Esophagus muscularis mucosa (tissue), 4 donors: ENCODE results near the gene RINT1.
"Not testable (repeated sequence)": the region's sequence is repeated elsewhere in the genome, so short reads cannot be mapped to it uniquely, and the experiment has no call there.

ENCODE experiments used
- CTCF ChIP-seq, 3 experiments: fragments of 200-600 bp in 2 of 3; fragments of 450-650 bp in 1 of 3; sonication (generic) in 2 of 3; IDR thresholded peaks; one replicate each; pipeline ENCODE4 v1.5.1; 2017 to 2019; ENCODE audit warnings: antibody characterized with exemption in 3 of 3, mild to moderate bottlenecking in 2 of 3, moderate library complexity in 1 of 3
- EP300 ChIP-seq: sonication (generic); formaldehyde crosslinking; IDR thresholded peaks from one replicate; pipeline ENCODE4 v1.6.1; 2017; ENCODE audit warnings: antibody characterized with exemption
- POLR2A ChIP-seq: fragments of 450-650 bp; IDR thresholded peaks from one replicate; pipeline ENCODE4 v1.6.1; 2017; ENCODE audit warnings: antibody characterized with exemption, moderate library complexity, mild to moderate bottlenecking, low read depth
- POLR2AphosphoS5 ChIP-seq, 2 donors: sonication (generic); formaldehyde crosslinking; IDR thresholded peaks; one replicate each; pipeline ENCODE4 v1.6.1; 2017; ENCODE audit warnings: antibody characterized with exemption in 2 of 2

- TF ChIP-seq CTCF (IDR thresholded peaks at IDR 0.05); POLR2A; EP300; POLR2AphosphoS5 (IDR thresholded peaks at IDR 0.05): not testable (repeated sequence)
Measured at GRCh38 chr7:105527737-105528136, 4.3 kb upstream of the RINT1 start.
